Measurements from ENCODE around the gene RAD51B.

- TF ChIP-seq POLR2A (IDR thresholded peaks at IDR 0.05), result no peak
- TF ChIP-seq CTCF (IDR thresholded peaks at IDR 0.05), result no peak
Observed at GRCh38 chr14:68208626-68209317, 389.2 kb downstream of the RAD51B start.

All from thyroid gland (tissue), 4 donors.